ENCODE data around the gene ARL6IP5.

DNA sequence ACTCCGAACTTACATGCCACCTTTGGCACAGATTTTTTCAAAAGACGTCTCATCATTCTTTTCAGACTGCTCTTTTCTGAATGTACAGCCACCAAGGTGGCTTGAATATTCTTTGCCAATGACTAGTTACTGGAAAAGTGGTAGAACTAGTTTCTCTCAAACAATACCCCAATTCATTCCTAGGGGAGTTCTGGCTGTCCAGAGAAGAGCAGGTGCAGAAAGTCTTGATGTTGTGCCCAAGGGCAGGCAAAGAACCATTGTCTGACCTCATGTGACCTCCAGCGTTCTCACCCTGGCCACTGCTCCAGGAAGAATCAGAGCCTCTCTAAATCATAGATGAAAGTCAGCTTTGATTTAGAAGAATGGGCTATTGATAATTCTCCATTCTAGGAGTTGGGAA, 32.2 kb downstream of the ARL6IP5 start:
- TF ChIP-seq, protein P1, sequence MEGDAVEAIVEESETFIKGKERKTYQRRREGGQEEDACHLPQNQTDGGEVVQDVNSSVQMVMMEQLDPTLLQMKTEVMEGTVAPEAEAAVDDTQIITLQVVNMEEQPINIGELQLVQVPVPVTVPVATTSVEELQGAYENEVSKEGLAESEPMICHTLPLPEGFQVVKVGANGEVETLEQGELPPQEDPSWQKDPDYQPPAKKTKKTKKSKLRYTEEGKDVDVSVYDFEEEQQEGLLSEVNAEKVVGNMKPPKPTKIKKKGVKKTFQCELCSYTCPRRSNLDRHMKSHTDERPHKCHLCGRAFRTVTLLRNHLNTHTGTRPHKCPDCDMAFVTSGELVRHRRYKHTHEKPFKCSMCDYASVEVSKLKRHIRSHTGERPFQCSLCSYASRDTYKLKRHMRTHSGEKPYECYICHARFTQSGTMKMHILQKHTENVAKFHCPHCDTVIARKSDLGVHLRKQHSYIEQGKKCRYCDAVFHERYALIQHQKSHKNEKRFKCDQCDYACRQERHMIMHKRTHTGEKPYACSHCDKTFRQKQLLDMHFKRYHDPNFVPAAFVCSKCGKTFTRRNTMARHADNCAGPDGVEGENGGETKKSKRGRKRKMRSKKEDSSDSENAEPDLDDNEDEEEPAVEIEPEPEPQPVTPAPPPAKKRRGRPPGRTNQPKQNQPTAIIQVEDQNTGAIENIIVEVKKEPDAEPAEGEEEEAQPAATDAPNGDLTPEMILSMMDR (IDR thresholded peaks at IDR 0.05), result no peak
- TF ChIP-seq POLR2A (IDR thresholded peaks at IDR 0.05), result no peak

Measured in thyroid gland (tissue), 4 donors.